ENCODE measurements around the gene PSD.

PSD gene

DNA sequence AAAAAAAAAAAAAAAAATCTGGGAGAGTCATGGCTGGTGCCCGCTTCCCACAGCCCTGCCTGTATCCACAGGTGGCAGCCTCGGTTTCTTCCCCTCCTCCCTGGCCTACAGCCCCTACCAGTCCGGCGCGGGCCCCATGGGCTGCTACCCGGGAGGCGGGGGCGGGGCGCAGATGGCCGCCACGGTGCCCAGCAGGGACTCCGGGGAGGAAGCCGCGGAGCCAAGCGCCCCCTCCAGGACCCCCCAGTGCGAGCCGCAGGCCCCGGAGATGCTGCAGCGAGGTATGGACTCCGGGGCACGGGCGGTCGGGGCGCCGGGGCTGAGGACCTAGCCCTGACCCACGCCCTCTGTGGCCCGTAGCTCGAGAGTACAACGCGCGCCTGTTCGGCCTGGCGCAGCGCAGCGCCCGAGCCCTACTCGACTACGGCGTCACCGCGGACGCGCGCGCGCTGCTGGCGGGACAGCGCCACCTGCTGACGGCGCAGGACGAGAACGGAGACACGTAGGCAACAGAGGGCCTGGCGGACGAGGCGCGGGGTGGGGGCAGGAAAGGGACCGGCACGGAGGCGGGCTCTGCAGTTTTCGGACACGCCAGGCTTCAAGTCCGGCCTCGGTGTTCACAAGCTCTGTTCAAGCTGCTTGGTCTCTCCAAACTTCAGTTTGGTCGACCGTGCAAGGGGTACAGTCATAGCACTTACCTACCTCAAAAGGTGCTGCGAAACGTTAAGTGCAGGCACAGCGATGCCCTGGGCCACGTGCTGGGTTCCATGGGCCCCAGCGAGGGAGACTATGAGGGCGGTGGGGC lies 19.2 kb downstream of the PSD start:
- peak overlapping the region; percentile 85 for H3K27ac ChIP-seq
- POLR2A ChIA-PET (ENCODE audit: low non-redundant PET) = interaction anchor here (0.7 kb wide), 1 partner anchor 227 kb away, joined by 4 read pairs; no protein-coding TSS in a partner anchor
- DNase-seq (ENCODE audit: low spot score) = peak; percentile 84
- TF ChIP-seq, protein P1, sequence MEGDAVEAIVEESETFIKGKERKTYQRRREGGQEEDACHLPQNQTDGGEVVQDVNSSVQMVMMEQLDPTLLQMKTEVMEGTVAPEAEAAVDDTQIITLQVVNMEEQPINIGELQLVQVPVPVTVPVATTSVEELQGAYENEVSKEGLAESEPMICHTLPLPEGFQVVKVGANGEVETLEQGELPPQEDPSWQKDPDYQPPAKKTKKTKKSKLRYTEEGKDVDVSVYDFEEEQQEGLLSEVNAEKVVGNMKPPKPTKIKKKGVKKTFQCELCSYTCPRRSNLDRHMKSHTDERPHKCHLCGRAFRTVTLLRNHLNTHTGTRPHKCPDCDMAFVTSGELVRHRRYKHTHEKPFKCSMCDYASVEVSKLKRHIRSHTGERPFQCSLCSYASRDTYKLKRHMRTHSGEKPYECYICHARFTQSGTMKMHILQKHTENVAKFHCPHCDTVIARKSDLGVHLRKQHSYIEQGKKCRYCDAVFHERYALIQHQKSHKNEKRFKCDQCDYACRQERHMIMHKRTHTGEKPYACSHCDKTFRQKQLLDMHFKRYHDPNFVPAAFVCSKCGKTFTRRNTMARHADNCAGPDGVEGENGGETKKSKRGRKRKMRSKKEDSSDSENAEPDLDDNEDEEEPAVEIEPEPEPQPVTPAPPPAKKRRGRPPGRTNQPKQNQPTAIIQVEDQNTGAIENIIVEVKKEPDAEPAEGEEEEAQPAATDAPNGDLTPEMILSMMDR (conservative IDR thresholded peaks at IDR 0.05; ENCODE audit: low read depth) = peak; percentile 96
- CTCF ChIA-PET = interaction anchor here (0.5 to 8.9 kb wide), 28 partner anchors 9 to 1368 kb away, joined by 3 to 108 read pairs (median 4); partner anchors contain the start of genes C10orf95, ELOVL3, FBXL15 and PSD

DNA sequence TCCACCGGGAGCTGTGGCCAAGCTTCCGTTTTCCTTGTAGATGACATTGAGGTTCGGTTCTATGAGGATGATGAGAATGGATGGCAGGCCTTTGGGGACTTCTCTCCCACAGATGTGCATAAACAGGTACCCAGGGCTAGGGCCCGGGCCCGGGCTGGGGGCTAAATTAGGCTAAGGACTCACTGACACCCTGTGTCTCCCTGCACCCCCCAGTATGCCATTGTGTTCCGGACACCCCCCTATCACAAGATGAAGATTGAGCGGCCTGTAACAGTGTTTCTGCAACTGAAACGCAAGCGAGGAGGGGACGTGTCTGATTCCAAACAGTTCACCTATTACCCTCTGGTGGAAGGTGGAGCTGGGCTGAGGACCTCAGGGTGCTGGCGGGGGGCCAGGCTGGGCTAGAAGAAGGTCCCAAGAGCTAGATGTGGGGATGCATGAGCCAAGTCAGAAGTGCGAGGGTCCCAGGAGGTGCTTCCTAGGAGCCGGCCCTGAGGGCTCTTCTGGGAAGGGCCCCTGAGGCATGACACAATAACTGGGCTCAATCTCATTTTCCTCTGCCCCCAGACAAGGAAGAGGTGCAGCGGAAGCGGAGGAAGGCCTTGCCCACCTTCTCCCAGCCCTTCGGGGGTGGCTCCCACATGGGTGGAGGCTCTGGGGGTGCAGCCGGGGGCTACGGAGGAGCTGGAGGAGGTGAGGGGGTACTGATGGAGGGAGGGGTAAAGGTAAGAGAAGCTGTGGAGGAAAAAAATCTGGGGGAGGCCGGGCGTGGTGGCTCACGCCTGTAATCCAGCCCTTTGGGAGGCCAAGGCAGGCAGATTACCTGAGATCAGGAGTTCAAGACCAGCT lies 20.2 kb downstream of the PSD start:
- TF ChIP-seq, protein P1 (conservative IDR thresholded peaks at IDR 0.05; ENCODE audit: low read depth) = no peak
- H3K27ac ChIP-seq = peak overlapping the region; percentile 85
- POLR2A ChIA-PET (ENCODE audit: low non-redundant PET) = interaction anchor here (0.7 kb wide), 1 partner anchor 226 kb away, joined by 4 read pairs; no protein-coding TSS in a partner anchor
- CTCF ChIA-PET = interaction anchor here (0.6 to 8.9 kb wide), 7 partner anchors 12 to 230 kb away, joined by 3 to 108 read pairs (median 12); partner anchors contain the start of gene FBXL15
- DNase-seq (ENCODE audit: low spot score) = no peak

DNA sequence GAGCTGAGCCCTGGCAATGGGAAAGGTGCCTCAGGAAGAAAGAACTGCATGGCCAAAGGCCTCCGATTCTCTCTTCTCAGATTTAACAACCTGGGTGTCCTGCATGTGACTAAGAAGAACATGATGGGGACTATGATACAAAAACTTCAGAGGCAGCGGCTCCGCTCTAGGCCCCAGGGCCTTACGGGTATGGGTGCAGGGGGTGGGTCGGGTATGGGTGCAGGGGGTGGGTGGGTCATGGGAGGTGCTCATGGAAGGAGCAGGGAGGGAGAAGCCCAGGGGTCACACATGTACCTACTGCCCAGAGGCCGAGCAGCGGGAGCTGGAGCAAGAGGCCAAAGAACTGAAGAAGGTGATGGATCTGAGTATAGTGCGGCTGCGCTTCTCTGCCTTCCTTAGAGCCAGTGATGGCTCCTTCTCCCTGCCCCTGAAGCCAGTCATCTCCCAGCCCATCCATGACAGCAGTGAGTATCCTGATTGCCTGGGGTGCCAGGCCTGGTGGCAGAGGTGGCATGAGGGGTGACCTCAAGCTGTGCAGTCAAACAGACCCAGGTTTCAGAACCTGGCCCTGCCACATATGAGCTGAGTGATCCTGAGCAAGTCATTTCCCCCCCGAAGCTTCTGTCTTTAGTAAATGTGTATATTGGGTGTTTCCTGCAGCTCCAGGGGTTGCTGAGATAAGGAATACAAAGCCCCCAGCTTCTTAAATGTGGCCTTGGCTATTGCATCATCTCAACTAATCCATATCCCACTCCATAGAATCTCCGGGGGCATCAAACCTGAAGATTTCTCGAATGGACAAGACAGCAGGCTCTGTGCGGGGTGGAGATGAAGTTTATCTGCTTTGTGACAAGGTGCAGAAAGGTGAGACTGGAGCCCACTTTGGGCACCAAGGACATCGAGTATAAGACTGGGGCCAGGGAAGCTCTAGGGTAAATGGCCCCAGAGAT lies 21.1 kb downstream of the PSD start:
- CTCF ChIA-PET = interaction anchor here (3.2 to 8.9 kb wide), 4 partner anchors 13 to 167 kb away, joined by 27 to 108 read pairs (median 60); partner anchors contain the start of gene FBXL15
- TF ChIP-seq, protein P1 (conservative IDR thresholded peaks at IDR 0.05; ENCODE audit: low read depth) = no peak
- peak overlapping the region; percentile 85 for H3K27ac ChIP-seq

DNA sequence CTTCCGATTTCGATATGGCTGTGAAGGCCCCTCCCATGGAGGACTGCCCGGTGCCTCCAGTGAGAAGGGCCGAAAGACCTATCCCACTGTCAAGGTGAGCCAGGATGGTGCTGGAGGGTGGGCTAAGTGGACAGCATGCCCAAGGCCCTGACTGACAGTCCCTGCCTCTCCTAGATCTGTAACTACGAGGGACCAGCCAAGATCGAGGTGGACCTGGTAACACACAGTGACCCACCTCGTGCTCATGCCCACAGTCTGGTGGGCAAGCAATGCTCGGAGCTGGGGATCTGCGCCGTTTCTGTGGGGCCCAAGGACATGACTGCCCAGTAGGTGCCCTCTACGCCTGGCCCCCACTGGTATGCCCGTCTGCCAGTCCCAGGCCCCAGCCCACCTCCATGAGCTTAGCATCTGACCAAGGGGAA lies 21.8 kb downstream of the PSD start:
- ChIA-PET CTCF (interaction anchor here (4.6 to 7.6 kb wide), 2 partner anchors 25 to 166 kb away, joined by 41 to 108 read pairs; partner anchors contain the start of gene FBXL15), POLR2A (ENCODE audit: low non-redundant PET) (interaction anchor here (0.6 kb wide), 1 partner anchor 184 kb away, joined by 7 read pairs; no protein-coding TSS in a partner anchor)

More for the DNA sequence above, 21.1 kb downstream of the PSD start:
- POLR2A ChIA-PET (ENCODE audit: low non-redundant PET) = no interaction called here
- no peak for DNase-seq (ENCODE audit: low spot score)

DNA sequence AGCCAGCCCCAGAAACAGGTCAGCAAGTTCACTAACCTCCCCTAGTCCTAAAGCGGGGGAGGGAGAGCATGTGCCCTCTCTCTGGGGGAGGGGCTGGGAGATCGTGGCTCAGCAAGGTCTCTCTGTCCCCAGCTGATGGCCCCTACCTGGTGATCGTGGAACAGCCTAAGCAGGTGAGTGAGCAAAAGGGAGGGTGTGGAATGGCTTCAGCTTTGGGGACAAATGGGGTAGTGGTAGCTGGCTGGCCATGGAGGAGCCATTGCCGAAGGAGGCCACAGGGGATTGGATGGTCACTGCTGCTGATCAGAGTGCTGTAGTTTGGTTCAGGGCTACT lies 22.3 kb downstream of the PSD start:
- DNase-seq (ENCODE audit: low spot score) = no peak
- POLR2A ChIA-PET (ENCODE audit: low non-redundant PET) = interaction anchor here (0.6 to 1.0 kb wide), 2 partner anchors 130 to 185 kb away, joined by 3 to 7 read pairs; no protein-coding TSS in a partner anchor
- peak overlapping the region; percentile 85 for H3K27ac ChIP-seq
- TF ChIP-seq, protein P1 (conservative IDR thresholded peaks at IDR 0.05; ENCODE audit: low read depth) = no peak
- CTCF ChIA-PET = interaction anchor here (0.7 to 7.6 kb wide), 4 partner anchors 26 to 1262 kb away, joined by 6 to 108 read pairs (median 27); partner anchors contain the start of gene FBXL15

More for the DNA sequence above, 21.8 kb downstream of the PSD start:
- TF ChIP-seq, protein P1 (conservative IDR thresholded peaks at IDR 0.05; ENCODE audit: low read depth) = no peak
- peak overlapping the region; percentile 85 for H3K27ac ChIP-seq
- DNase-seq (ENCODE audit: low spot score) = no peak

Data from RWPE1 (cell line).